Testis (tissue), 3 donors: ENCODE measurements around the gene CARD14. TPM values are rescaled to one million over a fixed set of nuclear protein-coding genes. Genes with fewer than 3 reads are reported as not detected.

Experiments used
- DNase-seq: peaks from one replicate; pipeline ENCODE4 v3.0.0-alpha.2; 2019
- H3K27ac ChIP-seq, 2 donors: fragments of 200-600 bp; sonication (generic); one replicate each; pipeline ENCODE4 v1.5.1; 2019
- H3K27me3 ChIP-seq: fragments of 200-600 bp; sonication (generic); one replicate; pipeline ENCODE4 v1.5.1; 2019
- H3K36me3 ChIP-seq: fragments of 200-600 bp; sonication (generic); one replicate; pipeline ENCODE4 v1.5.1; 2017; ENCODE audit warnings: low read depth; ENCODE audit errors: missing control alignments
- H3K4me1 ChIP-seq: fragments of 200-600 bp; sonication (generic); one replicate; pipeline ENCODE4 v1.5.1; 2019
- H3K4me3 ChIP-seq, 2 donors: fragments of 200-600 bp; sonication (generic); one replicate each; pipeline ENCODE4 v1.5.1; 2017 to 2019
- H3K9me3 ChIP-seq: fragments of 200-600 bp; sonication (generic); one replicate; pipeline ENCODE4 v1.5.1; 2017
- POLR2A ChIP-seq: fragments of 450-650 bp; IDR thresholded peaks from one replicate; pipeline ENCODE4 v1.6.1; 2017; ENCODE audit warnings: antibody characterized with exemption, mild to moderate bottlenecking, moderate library complexity
- WGBS, 2 donors: methylation state at CpG; one replicate each; pipeline ENCODE4 v1.1.5; 2018; 5-methylcytosine and 5-hydroxymethylcytosine counted together
- intact Hi-C: fragments of 100-400 bp; cut with DNase I; formaldehyde crosslinking; loops from one replicate; pipeline ENCODE4 v1.15.1; 2023; ENCODE audit warnings: low total_unique reads
- polyA plus RNA-seq: library from polyadenylated mRNA; stranded (reverse); fragments of 350-450 nt; fragmentation: Illumina TruSeq; extraction: RNeasy Lipid Tissue Mini Kit (QIAGEN cat#74804); gene quantifications from one replicate; pipeline ENCODE4 v1.2.3, GENCODE V29; 2014; ENCODE audit warnings: low read depth, low replicate concordance; ENCODE audit not compliant: insufficient read depth
- total RNA-seq, 2 donors: library from RNA; depleted of rRNA; stranded (reverse); fragments of >200 nt; gene quantifications; one replicate each; pipeline ENCODE4 v1.2.3, GENCODE V29; 2016
- TF ChIP-seq, protein P1 (sequence below), 3 experiments: fragments of 450-650 bp in 2 of 3; fragments of 200-600 bp in 1 of 3; sonication (generic) in 1 of 3; IDR thresholded peaks; one replicate each; pipeline ENCODE4 v1.5.1; 2016 to 2019; ENCODE audit warnings: antibody characterized with exemption in 3 of 3, mild to moderate bottlenecking in 2 of 3, moderate library complexity in 1 of 3

The CARD14 gene
- total and polyA plus RNA-seq, 3 donors from 2014 or later: 2.1 to 6.1 (median 3.5) TPM

GRCh38 chr17:80219763-80220053 is 49.9 kb downstream of the CARD14 start:
- Histone ChIP-seq H3K36me3 (no peaks in the 10 kb centered on the region), H3K27ac (peak overlapping the region; percentile 86 to 87), H3K9me3 (no peaks in the 10 kb centered on the region), H3K4me1 (peaks cover 12% of the 10 kb centered on the region), H3K4me3 (peak overlapping the region; percentile 79 to 81), H3K27me3 (no peaks in the 10 kb centered on the region)
- intact Hi-C loops: no loop called here
- 0 to 4% methylated on average over 5 of the region's 5 CpGs for WGBS, 2 donors
- no peak for DNase-seq
- TF ChIP-seq, protein P1, sequence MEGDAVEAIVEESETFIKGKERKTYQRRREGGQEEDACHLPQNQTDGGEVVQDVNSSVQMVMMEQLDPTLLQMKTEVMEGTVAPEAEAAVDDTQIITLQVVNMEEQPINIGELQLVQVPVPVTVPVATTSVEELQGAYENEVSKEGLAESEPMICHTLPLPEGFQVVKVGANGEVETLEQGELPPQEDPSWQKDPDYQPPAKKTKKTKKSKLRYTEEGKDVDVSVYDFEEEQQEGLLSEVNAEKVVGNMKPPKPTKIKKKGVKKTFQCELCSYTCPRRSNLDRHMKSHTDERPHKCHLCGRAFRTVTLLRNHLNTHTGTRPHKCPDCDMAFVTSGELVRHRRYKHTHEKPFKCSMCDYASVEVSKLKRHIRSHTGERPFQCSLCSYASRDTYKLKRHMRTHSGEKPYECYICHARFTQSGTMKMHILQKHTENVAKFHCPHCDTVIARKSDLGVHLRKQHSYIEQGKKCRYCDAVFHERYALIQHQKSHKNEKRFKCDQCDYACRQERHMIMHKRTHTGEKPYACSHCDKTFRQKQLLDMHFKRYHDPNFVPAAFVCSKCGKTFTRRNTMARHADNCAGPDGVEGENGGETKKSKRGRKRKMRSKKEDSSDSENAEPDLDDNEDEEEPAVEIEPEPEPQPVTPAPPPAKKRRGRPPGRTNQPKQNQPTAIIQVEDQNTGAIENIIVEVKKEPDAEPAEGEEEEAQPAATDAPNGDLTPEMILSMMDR (IDR thresholded peaks at IDR 0.05): no peak

- Histone ChIP-seq H3K27ac (peak within 1 kb of the TSS; percentile 86 to 87), H3K27me3 (no peaks in the 10 kb centered on the region), H3K36me3 (no peaks in the 10 kb centered on the region), H3K4me3 (peak within 1 kb of the TSS; percentile 79 to 81), H3K9me3 (no peaks in the 10 kb centered on the region), H3K4me1 (peaks cover 12% of the 10 kb centered on the region)
- no peak for TF ChIP-seq POLR2A
- TF ChIP-seq, protein P1 (IDR thresholded peaks at IDR 0.05): no peak
- DNase-seq: peak; percentile 87
- WGBS, 2 donors: 0 to 1% methylated on average over 13 to 44 of the region's 77 CpGs
- intact Hi-C loops: no loop called here
Measured at GRCh38 chr17:80220054-80220735, 50.4 kb downstream of the CARD14 start, which contains the start of the genes SGSH and SLC26A11. Gene SGSH, minus strand, starts transcription at chr17:80220333. Its CDS starts 20 bp downstream, at chr17:80220313. Gene SLC26A11, plus strand, starts transcription at chr17:80220427. Its CDS starts 1,134 bp downstream, at chr17:80221561.

- Histone ChIP-seq H3K4me3 (peak overlapping the region; percentile 79 to 81), H3K36me3 (no peaks in the 10 kb centered on the region), H3K27ac (peak overlapping the region; percentile 86 to 87), H3K4me1 (peaks cover 12% of the 10 kb centered on the region), H3K9me3 (no peaks in the 10 kb centered on the region), H3K27me3 (no peaks in the 10 kb centered on the region)
- peak; percentile 45 for DNase-seq
- TF ChIP-seq, protein P1 (IDR thresholded peaks at IDR 0.05): no peak
- TF ChIP-seq POLR2A: no peak
- intact Hi-C loops: no loop called here
- 2 to 3% methylated on average over 7 to 35 of the region's 41 CpGs for WGBS, 2 donors
Measured at GRCh38 chr17:80220736-80221215, 50.9 kb downstream of the CARD14 start.

DNA sequence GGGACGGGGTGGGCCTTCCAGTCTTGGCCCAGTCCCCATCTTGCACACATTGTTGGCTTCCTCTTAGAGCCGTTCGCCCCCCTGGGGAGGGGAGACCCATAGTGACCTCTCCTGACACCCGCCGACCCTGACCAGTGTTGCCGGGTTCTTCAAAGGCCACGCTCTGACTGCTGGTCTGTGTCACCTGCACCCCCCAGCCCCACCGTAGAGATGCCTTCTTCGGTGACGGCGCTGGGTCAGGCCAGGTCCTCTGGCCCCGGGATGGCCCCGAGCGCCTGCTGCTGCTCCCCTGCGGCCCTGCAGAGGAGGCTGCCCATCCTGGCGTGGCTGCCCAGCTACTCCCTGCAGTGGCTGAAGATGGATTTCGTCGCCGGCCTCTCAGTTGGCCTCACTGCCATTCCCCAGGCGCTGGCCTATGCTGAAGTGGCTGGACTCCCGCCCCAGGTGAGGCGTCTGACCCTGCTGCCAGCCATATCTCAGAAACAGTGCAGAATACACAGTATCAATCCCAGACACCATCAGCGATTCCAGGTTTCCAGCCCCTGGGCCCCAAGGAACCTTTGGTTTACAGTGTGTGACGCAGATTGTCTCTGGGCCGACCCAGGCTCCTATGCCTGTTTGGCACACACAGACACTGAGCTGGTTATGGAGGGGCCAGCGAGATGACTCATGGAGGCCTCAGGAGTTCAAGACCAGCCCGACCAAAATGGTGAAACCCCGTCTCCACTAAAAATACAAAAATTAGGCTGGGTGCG is 51.7 kb downstream of the CARD14 start:
- no peaks in the 10 kb centered on the region for H3K36me3 ChIP-seq
- no peak for DNase-seq
- WGBS, 2 donors: 54 to 58% methylated on average over 16 to 28 of the region's 29 CpGs
- TF ChIP-seq POLR2A: no peak
- TF ChIP-seq, protein P1 (IDR thresholded peaks at IDR 0.05): no peak
- H3K27me3 ChIP-seq: no peaks in the 10 kb centered on the region
- peak overlapping the region; percentile 79 to 81 for H3K4me3 ChIP-seq
- intact Hi-C loops: no loop called here
- H3K27ac ChIP-seq: peak overlapping the region; percentile 86 to 87
- peaks cover 12% of the 10 kb centered on the region for H3K4me1 ChIP-seq
- H3K9me3 ChIP-seq: no peaks in the 10 kb centered on the region
